ENCODE results near the gene KNSTRN. TPM values are rescaled to one million over a fixed set of nuclear protein-coding genes. Genes with fewer than 3 reads are reported as not detected.
A peak's percentile ranks its signal among the peaks of the same experiment; 100 is the strongest.

KNSTRN gene
- total and polyA plus RNA-seq, 2 of the 13 experiments (the other 11 are each of a cell fraction or from before 2014, with no cell fraction given), result 20.3 to 62.3 TPM

DNA sequence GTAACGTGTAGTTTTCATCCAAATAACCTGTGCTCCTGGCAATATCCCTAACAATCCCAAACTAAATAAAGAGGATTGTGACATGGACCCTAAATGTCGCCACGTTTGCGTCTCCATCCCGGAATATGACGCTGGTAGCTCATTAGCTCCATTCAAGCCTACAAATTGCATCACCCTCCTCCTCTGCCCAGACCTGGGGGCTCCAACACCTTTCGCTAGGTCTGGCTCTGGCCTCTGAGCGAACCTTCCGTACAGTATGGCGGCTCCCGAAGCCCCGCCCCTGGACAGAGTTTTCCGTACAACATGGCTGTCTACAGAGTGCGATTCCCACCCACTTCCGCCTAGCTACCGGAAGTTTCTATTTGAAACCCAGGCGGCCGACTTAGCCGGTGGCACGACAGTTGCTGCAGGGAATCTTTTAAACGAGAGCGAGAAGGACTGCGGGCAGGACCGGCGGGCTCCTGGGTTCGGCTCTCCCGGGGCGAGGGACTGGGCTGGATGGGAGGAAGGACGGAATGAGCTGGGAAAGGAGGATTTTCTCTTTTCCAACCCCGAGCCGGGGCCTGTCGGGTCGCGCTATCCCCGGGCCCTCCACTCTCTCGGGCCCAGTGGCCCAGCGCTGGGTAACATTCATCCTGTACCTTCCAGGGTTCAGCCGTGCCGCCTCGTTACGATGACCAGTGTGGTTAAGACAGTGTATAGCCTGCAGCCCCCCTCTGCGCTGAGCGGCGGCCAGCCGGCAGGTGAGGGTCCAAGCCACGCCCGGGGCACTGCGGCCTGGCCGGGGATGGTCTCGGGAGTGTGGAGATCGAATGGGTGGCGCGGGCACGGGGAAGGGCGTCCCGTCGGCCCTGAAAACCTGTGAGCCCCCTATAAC, at the start of gene KNSTRN (continued):
- TF ChIP-seq FOXA3 (CRISPR knock-in tag; IDR thresholded peaks at IDR 0.05), result no peak
- no peak for TF ChIP-seq ZSCAN25 (CRISPR knock-in tag; IDR thresholded peaks at IDR 0.05)
- no peak for TF ChIP-seq EZH2 (conservative IDR thresholded peaks at IDR 0.05; ENCODE audit: low read depth, low read length)
- peak; percentile 74; the same call in 1 of the 2 replicates for TF ChIP-seq ZNF878 (CRISPR knock-in tag; IDR thresholded peaks at IDR 0.05)
- TF ChIP-seq, protein P1, sequence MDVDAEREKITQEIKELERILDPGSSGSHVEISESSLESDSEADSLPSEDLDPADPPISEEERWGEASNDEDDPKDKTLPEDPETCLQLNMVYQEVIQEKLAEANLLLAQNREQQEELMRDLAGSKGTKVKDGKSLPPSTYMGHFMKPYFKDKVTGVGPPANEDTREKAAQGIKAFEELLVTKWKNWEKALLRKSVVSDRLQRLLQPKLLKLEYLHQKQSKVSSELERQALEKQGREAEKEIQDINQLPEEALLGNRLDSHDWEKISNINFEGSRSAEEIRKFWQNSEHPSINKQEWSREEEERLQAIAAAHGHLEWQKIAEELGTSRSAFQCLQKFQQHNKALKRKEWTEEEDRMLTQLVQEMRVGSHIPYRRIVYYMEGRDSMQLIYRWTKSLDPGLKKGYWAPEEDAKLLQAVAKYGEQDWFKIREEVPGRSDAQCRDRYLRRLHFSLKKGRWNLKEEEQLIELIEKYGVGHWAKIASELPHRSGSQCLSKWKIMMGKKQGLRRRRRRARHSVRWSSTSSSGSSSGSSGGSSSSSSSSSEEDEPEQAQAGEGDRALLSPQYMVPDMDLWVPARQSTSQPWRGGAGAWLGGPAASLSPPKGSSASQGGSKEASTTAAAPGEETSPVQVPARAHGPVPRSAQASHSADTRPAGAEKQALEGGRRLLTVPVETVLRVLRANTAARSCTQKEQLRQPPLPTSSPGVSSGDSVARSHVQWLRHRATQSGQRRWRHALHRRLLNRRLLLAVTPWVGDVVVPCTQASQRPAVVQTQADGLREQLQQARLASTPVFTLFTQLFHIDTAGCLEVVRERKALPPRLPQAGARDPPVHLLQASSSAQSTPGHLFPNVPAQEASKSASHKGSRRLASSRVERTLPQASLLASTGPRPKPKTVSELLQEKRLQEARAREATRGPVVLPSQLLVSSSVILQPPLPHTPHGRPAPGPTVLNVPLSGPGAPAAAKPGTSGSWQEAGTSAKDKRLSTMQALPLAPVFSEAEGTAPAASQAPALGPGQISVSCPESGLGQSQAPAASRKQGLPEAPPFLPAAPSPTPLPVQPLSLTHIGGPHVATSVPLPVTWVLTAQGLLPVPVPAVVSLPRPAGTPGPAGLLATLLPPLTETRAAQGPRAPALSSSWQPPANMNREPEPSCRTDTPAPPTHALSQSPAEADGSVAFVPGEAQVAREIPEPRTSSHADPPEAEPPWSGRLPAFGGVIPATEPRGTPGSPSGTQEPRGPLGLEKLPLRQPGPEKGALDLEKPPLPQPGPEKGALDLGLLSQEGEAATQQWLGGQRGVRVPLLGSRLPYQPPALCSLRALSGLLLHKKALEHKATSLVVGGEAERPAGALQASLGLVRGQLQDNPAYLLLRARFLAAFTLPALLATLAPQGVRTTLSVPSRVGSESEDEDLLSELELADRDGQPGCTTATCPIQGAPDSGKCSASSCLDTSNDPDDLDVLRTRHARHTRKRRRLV (CRISPR knock-in tag; IDR thresholded peaks at IDR 0.05), result no peak
- TF ChIP-seq HOXA3 (CRISPR knock-in tag; IDR thresholded peaks at IDR 0.05), result peak; percentile 75; the same call in 1 of the 2 replicates
- TF ChIP-seq SP4 (CRISPR knock-in tag; IDR thresholded peaks at IDR 0.05), result 0 out of 2 replicates have a peak, but pooled peaks have one; percentile 10
- TF ChIP-seq DNMT3B (CRISPR knock-in tag; conservative IDR thresholded peaks at IDR 0.05), result no peak
- no peak; the same call in 1 of the 2 replicates for TF ChIP-seq ZNF761 (CRISPR knock-in tag; conservative IDR thresholded peaks at IDR 0.05)
- TF ChIP-seq, protein P2, sequence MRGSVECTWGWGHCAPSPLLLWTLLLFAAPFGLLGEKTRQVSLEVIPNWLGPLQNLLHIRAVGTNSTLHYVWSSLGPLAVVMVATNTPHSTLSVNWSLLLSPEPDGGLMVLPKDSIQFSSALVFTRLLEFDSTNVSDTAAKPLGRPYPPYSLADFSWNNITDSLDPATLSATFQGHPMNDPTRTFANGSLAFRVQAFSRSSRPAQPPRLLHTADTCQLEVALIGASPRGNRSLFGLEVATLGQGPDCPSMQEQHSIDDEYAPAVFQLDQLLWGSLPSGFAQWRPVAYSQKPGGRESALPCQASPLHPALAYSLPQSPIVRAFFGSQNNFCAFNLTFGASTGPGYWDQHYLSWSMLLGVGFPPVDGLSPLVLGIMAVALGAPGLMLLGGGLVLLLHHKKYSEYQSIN (CRISPR knock-in tag; IDR thresholded peaks at IDR 0.05; ENCODE audit: borderline replicate concordance), result no peak
- TF ChIP-seq, protein P3, sequence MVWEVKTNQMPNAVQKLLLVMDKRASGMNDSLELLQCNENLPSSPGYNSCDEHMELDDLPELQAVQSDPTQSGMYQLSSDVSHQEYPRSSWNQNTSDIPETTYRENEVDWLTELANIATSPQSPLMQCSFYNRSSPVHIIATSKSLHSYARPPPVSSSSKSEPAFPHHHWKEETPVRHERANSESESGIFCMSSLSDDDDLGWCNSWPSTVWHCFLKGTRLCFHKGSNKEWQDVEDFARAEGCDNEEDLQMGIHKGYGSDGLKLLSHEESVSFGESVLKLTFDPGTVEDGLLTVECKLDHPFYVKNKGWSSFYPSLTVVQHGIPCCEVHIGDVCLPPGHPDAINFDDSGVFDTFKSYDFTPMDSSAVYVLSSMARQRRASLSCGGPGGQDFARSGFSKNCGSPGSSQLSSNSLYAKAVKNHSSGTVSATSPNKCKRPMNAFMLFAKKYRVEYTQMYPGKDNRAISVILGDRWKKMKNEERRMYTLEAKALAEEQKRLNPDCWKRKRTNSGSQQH (CRISPR knock-in tag; IDR thresholded peaks at IDR 0.05; ENCODE audit: low read depth), result peak; percentile 72
- TF ChIP-seq, protein P4, sequence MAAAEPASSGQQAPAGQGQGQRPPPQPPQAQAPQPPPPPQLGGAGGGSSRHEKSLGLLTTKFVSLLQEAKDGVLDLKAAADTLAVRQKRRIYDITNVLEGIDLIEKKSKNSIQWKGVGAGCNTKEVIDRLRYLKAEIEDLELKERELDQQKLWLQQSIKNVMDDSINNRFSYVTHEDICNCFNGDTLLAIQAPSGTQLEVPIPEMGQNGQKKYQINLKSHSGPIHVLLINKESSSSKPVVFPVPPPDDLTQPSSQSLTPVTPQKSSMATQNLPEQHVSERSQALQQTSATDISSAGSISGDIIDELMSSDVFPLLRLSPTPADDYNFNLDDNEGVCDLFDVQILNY (CRISPR knock-in tag; conservative IDR thresholded peaks at IDR 0.05), result 0 out of 2 replicates have a peak, but pooled peaks have one; percentile 27
- no peak for TF ChIP-seq NR2F2 (IDR thresholded peaks at IDR 0.05; ENCODE audit: borderline replicate concordance, low read depth)
- no peak for TF ChIP-seq MTF1 (CRISPR knock-in tag; IDR thresholded peaks at IDR 0.05)
- TF ChIP-seq, protein P5, sequence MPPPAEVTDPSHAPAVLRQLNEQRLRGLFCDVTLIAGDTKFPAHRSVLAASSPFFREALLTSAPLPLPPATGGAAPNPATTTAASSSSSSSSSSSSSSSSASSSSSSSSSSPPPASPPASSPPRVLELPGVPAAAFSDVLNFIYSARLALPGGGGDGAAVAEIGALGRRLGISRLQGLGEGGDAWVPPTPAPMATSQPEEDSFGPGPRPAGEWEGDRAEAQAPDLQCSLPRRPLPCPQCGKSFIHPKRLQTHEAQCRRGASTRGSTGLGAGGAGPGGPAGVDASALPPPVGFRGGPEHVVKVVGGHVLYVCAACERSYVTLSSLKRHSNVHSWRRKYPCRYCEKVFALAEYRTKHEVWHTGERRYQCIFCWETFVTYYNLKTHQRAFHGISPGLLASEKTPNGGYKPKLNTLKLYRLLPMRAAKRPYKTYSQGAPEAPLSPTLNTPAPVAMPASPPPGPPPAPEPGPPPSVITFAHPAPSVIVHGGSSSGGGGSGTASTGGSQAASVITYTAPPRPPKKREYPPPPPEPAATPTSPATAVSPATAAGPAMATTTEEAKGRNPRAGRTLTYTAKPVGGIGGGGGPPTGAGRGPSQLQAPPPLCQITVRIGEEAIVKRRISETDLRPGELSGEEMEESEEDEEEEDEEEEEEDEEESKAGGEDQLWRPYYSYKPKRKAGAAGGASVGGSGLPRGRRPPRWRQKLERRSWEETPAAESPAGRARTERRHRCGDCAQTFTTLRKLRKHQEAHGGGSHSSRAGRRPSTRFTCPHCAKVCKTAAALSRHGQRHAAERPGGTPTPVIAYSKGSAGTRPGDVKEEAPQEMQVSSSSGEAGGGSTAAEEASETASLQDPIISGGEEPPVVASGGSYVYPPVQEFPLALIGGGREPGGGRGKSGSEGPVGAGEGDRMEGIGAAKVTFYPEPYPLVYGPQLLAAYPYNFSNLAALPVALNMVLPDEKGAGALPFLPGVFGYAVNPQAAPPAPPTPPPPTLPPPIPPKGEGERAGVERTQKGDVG (CRISPR knock-in tag; IDR thresholded peaks at IDR 0.05; ENCODE audit: borderline replicate concordance), result peak; percentile 47; the same call in 1 of the 2 replicates
- TF ChIP-seq ZMYM3 (CRISPR knock-in tag; IDR thresholded peaks at IDR 0.05), result no peak
